Endothelial cell of umbilical vein (primary cell): ENCODE data around the gene MAT2A. TPM values are rescaled to one million over a fixed set of nuclear protein-coding genes. Genes with fewer than 3 reads are reported as not detected.

Source experiments
- BruUV-seq: library from RNA; stranded (reverse); fragments of 400-500 nt; replicated peaks from 2 replicates; lab custom pipeline; 2021; lab: Mats Ljungman, UMichigan
- CTCF ChIA-PET: fragments of 300-600, 350-600 bp; sonication (Branson Sonifier 250); formaldehyde crosslinking; loops from one replicate; lab custom pipeline; 2021; ENCODE audit warnings: antibody characterized with exemption, inconsistent platforms; lab: Charles Lee
- POLR2A ChIA-PET: fragments of 300-600, 350-600 bp; sonication (Branson Sonifier 250); formaldehyde crosslinking; loops from one replicate; lab custom pipeline; 2021; ENCODE audit warnings: antibody characterized with exemption, inconsistent platforms; lab: Charles Lee
- DNase-seq: peaks from one replicate; pipeline ENCODE4 v3.0.0-alpha.2; 2011; ENCODE audit warnings: low read depth, low spot score
- FAIRE-seq: peaks from 2 replicates; lab custom pipeline; 2011; peaks lifted over from hg19 to GRCh38; lab: Jason Lieb, UNC
- H2AFZ ChIP-seq: 2 replicates; pipeline ENCODE4 v1.6.0; 2012; ENCODE audit warnings: low read depth, low read length, control low read depth, inconsistent platforms
- H3K27ac ChIP-seq: 2 replicates; pipeline ENCODE4 v1.5.1; 2011; ENCODE audit warnings: low read depth, mild to moderate bottlenecking, control low read depth, low read length, moderate library complexity; ENCODE audit not compliant: insufficient read depth
- H3K27me3 ChIP-seq, 2 experiments: 2 replicates each; pipeline versions ENCODE4 v1.6.0 to v1.6.1; 2011; ENCODE audit warnings: low read length in 2 of 2, mixed read lengths in 1 of 2; ENCODE audit not compliant: control insufficient read depth in 2 of 2, insufficient read depth in 2 of 2
- H3K36me3 ChIP-seq, 2 experiments: 2 replicates in 1 of 2; 3 replicates in 1 of 2; pipeline ENCODE4 v1.5.1; 2011; ENCODE audit warnings: low read length in 2 of 2, mild to moderate bottlenecking in 1 of 2, moderate library complexity in 1 of 2; ENCODE audit not compliant: control insufficient read depth in 2 of 2, insufficient read depth in 2 of 2; ENCODE audit errors: extremely low read depth in 1 of 2
- H3K4me1 ChIP-seq: 3 replicates; pipeline ENCODE4 v1.5.1; 2011; ENCODE audit warnings: mild to moderate bottlenecking, low read length; ENCODE audit not compliant: control insufficient read depth, insufficient read depth; ENCODE audit errors: extremely low read depth
- H3K4me2 ChIP-seq: 2 replicates; pipeline ENCODE4 v1.6.1; 2011; ENCODE audit warnings: low read length, control low read depth, mixed read lengths; ENCODE audit not compliant: insufficient read depth
- H3K4me3 ChIP-seq, 3 experiments: fragments of 200-600 bp in 1 of 3; sonication (generic), shearing (Covaris generic) in 1 of 3; replicated peaks in 1 of 3; 2 replicates each; pipeline ENCODE4 v1.5.1; 2011 to 2016; ENCODE audit warnings: control low read depth in 3 of 3, low read length in 3 of 3, mild to moderate bottlenecking in 2 of 3, inconsistent platforms in 1 of 3, low read depth in 1 of 3, moderate library complexity in 1 of 3; ENCODE audit not compliant: insufficient read depth in 1 of 3
- H3K79me2 ChIP-seq: 2 replicates; pipeline ENCODE4 v1.6.0; 2012; ENCODE audit warnings: low read length, inconsistent platforms; ENCODE audit not compliant: control insufficient read depth, insufficient read depth
- H3K9ac ChIP-seq: replicated peaks from 2 replicates; pipeline ENCODE3; 2011; ENCODE audit warnings: low read length, control low read depth; ENCODE audit not compliant: insufficient read depth; ENCODE audit errors: extremely low read depth
- H3K9me1 ChIP-seq: replicated peaks from 3 replicates; pipeline ENCODE4 v1.6.0; 2011; ENCODE audit warnings: mild to moderate bottlenecking, low read length; ENCODE audit not compliant: control insufficient read depth, insufficient read depth; ENCODE audit errors: extremely low read depth
- H3K9me3 ChIP-seq: replicated peaks from 2 replicates; pipeline ENCODE4 v1.5.1; 2012; ENCODE audit warnings: low read length, inconsistent platforms; ENCODE audit not compliant: control insufficient read depth, insufficient read depth
- H4K20me1 ChIP-seq: replicated peaks from 2 replicates; pipeline ENCODE3; 2011; ENCODE audit warnings: mild to moderate bottlenecking, low read length; ENCODE audit not compliant: control insufficient read depth, insufficient read depth; ENCODE audit errors: extremely low read depth
- FOS ChIP-seq: IDR thresholded peaks from 2 replicates; pipeline ENCODE4 v1.6.1; 2011; ENCODE audit warnings: mild to moderate bottlenecking, low read length, moderate library complexity, borderline replicate concordance; ENCODE audit not compliant: insufficient read depth
- dilution Hi-C: fragments of 300-500 bp; cut with MboI; formaldehyde crosslinking; loops from one replicate; pipeline ENCODE4 v1.15.0; 2019; ENCODE audit warnings: low sequenced_read_pairs; ENCODE audit not compliant: extremely low pct_ligation_motif_present
- intact Hi-C: fragments of 100-400 bp; cut with micrococcal nuclease; formaldehyde crosslinking; loops from one replicate; pipeline ENCODE4 v1.10.0; 2022
- polyA plus RNA-seq, 4 experiments: library from polyadenylated mRNA; depleted of rRNA in 3 of 4; stranded (reverse) in 3 of 4; unstranded in 1 of 4; fragments of >200 nt; gene quantifications; 2 replicates each; pipeline versions ENCODE4 v1.2.1 to v1.2.3, GENCODE V29; 2011 to 2012; ENCODE audit warnings: missing spikeins in 1 of 4
- total RNA-seq: library from RNA; stranded (reverse); gene quantifications from 2 replicates; pipeline ENCODE4 v1.2.3, GENCODE V29; 2021
- TF ChIP-seq, protein P1 (sequence below), 2 donors: IDR thresholded peaks; 1 replicate in 1 of 2; 2 replicates in 1 of 2; pipeline ENCODE4 v1.5.1; 2011; ENCODE audit warnings: low read length in 2 of 2, mild to moderate bottlenecking in 2 of 2, moderate library complexity in 2 of 2, control low read depth in 1 of 2, inconsistent platforms in 1 of 2, low read depth in 1 of 2; ENCODE audit not compliant: insufficient read depth in 1 of 2; ENCODE audit errors: extremely low read depth in 1 of 2

MAT2A gene
- total and polyA plus RNA-seq, 2 donors (not counting 3 experiments of a cell fraction or from before 2014, with no cell fraction given) = 172 to 257 TPM

DNA sequence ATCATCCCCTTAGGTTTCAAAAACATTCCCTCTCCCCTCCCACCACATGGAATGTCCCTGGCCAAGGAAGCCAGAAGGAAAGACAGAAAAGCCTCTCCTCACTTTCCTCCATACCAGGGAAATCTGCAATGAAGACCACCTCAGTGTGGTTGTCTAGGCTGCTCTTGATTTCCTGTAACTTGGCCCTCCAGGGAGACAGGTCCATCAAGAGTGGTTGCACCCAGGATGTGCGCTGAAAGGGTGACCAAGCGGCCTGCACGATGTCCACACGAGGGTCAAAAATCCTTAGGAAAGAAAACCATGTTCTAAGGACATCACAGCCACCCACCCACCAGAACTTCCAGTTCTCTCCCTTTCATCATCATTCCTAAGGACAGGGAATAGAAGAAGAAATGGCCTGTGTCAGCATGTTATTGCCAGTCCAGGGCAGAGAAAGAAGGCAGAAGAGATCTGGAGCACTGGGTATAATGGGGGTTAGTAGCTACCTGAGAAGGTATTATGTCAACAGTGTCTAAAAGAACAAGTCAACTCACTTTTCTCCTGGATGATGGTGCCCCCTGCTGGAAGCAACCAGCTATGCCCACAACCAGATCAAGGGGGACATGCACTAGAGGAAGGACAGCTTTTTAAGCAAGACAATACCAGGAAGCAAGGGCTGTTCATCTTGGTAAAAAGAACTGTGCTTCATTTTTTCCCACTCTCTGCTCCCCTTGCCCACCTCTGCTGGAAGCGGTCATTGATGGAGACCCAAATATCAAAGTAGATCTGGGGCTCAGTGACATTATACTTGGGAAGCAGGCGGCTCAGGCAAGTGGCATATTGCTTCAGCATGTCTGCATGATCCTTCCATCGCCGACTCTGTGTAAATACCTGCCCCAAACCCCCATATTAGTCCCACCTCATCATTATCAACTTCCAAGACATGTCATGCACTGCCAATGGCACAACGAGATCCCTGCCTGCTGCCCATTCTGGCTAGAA lies 13.0 kb downstream of the MAT2A start:
- peaks cover 12 to 33% of the 10 kb centered on the region in 2 experiments for H3K36me3 ChIP-seq
- peaks cover 17% of the 10 kb centered on the region for H3K4me1 ChIP-seq
- no peak overlapping the region for H3K9ac ChIP-seq
- ChIA-PET POLR2A (interaction anchor here (0.6 to 6.3 kb wide), 5 partner anchors 9 to 539 kb away, joined by 3 to 73 read pairs (median 4); partner anchors contain the start of genes GGCX, MAT2A and USP39), CTCF (interaction anchor here (0.6 to 6.8 kb wide), 53 partner anchors 8 to 486 kb away, joined by 3 to 236 read pairs (median 4); partner anchors contain the start of genes C2orf68, ELMOD3, MAT2A and RETSAT)
- no peaks in the 10 kb centered on the region for H3K9me3 ChIP-seq
- no peaks in the 10 kb centered on the region for H3K79me2 ChIP-seq
- H3K9me1 ChIP-seq = no peaks in the 10 kb centered on the region
- H4K20me1 ChIP-seq = no peaks in the 10 kb centered on the region
- intact Hi-C loops (loop anchor here (1.0 to 5.0 kb wide), 6 partner anchors 51 to 225 kb away; partner anchors contain the start of genes ELMOD3, RETSAT, TGOLN2 and TMEM150A), dilution Hi-C loops (no loop called here)
- H3K27ac ChIP-seq = no peak overlapping the region
- no peak overlapping the region for H3K4me2 ChIP-seq
- no peak overlapping the region for H2AFZ ChIP-seq
- no peaks in the 10 kb centered on the region for H3K27me3 ChIP-seq
- FAIRE-seq (peak; percentile 94), DNase-seq (peak; percentile 86)
- BruUV-seq = no TSS peak
- TF ChIP-seq, protein P1, sequence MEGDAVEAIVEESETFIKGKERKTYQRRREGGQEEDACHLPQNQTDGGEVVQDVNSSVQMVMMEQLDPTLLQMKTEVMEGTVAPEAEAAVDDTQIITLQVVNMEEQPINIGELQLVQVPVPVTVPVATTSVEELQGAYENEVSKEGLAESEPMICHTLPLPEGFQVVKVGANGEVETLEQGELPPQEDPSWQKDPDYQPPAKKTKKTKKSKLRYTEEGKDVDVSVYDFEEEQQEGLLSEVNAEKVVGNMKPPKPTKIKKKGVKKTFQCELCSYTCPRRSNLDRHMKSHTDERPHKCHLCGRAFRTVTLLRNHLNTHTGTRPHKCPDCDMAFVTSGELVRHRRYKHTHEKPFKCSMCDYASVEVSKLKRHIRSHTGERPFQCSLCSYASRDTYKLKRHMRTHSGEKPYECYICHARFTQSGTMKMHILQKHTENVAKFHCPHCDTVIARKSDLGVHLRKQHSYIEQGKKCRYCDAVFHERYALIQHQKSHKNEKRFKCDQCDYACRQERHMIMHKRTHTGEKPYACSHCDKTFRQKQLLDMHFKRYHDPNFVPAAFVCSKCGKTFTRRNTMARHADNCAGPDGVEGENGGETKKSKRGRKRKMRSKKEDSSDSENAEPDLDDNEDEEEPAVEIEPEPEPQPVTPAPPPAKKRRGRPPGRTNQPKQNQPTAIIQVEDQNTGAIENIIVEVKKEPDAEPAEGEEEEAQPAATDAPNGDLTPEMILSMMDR (IDR thresholded peaks at IDR 0.05; ENCODE audit: extremely low read depth in 1 of 2, insufficient read depth in 1 of 2, low read depth in 1 of 2, low read length in 2 of 2) = peak; percentile 82 to 94
- TF ChIP-seq FOS = no peak
- H3K4me3 ChIP-seq = no peak overlapping the region
